ENCODE data around the gene TAOK3. TPM values are rescaled to one million over a fixed set of nuclear protein-coding genes. Genes with fewer than 3 reads are reported as not detected.

TAOK3 gene
- total RNA-seq, 4 donors from 2014 or later: 34.6 to 44.9 (median 39.6) TPM

DNA sequence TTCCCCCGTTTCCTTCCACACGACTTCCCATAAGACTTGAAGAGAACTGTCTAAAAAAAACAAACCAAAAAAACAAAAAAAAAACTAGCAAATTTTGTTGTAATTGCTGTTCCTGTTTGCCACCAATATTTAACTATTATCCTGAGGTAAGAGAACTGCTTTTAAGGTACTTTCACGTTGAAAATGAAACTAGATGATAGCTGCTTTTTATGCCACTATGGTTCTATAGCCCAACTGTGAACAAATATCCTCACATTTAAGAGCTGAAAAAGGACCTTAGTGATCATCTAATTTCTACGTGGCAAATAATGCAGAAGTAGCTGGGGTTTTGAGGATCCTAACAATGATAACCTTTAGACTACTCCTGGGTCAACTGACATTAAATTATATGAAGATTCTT, 98.6 kb downstream of the TAOK3 start:
- Histone ChIP-seq H3K9me3 (no peaks in the 10 kb centered on the region), H3K27me3 (no peaks in the 10 kb centered on the region), H3K27ac (replicated peaks in 1 of 4) (no peak overlapping the region), H3K36me3 (no peaks in the 10 kb centered on the region), H3K4me3 (no peak overlapping the region), H3K4me1 (no peaks in the 10 kb centered on the region)
- intact Hi-C loops (cut with DNase I): no loop called here
- TF ChIP-seq, protein P1, sequence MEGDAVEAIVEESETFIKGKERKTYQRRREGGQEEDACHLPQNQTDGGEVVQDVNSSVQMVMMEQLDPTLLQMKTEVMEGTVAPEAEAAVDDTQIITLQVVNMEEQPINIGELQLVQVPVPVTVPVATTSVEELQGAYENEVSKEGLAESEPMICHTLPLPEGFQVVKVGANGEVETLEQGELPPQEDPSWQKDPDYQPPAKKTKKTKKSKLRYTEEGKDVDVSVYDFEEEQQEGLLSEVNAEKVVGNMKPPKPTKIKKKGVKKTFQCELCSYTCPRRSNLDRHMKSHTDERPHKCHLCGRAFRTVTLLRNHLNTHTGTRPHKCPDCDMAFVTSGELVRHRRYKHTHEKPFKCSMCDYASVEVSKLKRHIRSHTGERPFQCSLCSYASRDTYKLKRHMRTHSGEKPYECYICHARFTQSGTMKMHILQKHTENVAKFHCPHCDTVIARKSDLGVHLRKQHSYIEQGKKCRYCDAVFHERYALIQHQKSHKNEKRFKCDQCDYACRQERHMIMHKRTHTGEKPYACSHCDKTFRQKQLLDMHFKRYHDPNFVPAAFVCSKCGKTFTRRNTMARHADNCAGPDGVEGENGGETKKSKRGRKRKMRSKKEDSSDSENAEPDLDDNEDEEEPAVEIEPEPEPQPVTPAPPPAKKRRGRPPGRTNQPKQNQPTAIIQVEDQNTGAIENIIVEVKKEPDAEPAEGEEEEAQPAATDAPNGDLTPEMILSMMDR (IDR thresholded peaks at IDR 0.05): no peak
- no peak for TF ChIP-seq POLR2A (IDR thresholded peaks at IDR 0.05; ENCODE audit: low read depth)
- no peak for TF ChIP-seq EP300 (IDR thresholded peaks at IDR 0.05)
- no peak for TF ChIP-seq POLR2AphosphoS5 (IDR thresholded peaks at IDR 0.05)
- 75% methylated on average over 4 of the region's 4 CpGs for WGBS
- no peak for DNase-seq (ENCODE audit: extremely low spot score)

DNA sequence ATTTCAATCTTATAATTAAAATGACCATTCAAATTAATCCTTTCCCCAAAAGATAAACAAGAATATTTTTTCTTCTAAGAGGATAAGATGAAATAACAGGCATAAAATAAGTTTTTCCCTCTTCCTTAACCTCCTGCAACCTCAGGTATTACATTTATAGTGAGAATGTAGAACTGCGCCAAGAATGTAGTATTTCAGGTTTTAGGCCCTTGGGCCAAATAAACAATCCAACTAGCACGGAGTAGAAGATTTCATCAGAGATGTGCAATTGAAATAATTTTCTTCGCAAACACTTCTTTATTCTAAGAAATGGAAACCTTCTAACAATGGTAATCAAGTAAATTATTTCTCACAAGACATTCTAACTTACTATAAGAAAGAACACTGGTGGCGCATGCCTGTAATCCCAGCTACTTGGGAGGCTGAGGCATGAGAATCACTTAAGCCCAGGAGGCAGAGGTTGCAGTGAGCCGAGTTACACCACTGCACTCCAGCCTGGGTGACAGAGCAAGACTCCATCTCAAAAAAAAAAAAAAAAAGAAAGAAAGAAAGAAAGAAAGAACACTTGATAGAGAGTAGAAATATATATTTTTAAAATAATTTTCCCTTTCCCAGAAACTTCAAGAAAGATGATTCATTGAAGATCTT, 100.8 kb downstream of the TAOK3 start:
- H3K27ac ChIP-seq (replicated peaks in 1 of 4): no peak overlapping the region
- 87% methylated on average over 5 of the region's 5 CpGs for WGBS
- TF ChIP-seq, protein P1 (IDR thresholded peaks at IDR 0.05): no peak
- TF ChIP-seq POLR2AphosphoS5 (IDR thresholded peaks at IDR 0.05) (no peak), POLR2A (IDR thresholded peaks at IDR 0.05; ENCODE audit: low read depth) (no peak)
- no peaks in the 10 kb centered on the region for H3K36me3 ChIP-seq
- no peak overlapping the region for H3K4me3 ChIP-seq
- no peaks in the 10 kb centered on the region for H3K9me3 ChIP-seq
- no peaks in the 10 kb centered on the region for H3K4me1 ChIP-seq
- DNase-seq (ENCODE audit: extremely low spot score): no peak
- intact Hi-C loops (cut with DNase I): no loop called here
- H3K27me3 ChIP-seq: no peaks in the 10 kb centered on the region

DNA sequence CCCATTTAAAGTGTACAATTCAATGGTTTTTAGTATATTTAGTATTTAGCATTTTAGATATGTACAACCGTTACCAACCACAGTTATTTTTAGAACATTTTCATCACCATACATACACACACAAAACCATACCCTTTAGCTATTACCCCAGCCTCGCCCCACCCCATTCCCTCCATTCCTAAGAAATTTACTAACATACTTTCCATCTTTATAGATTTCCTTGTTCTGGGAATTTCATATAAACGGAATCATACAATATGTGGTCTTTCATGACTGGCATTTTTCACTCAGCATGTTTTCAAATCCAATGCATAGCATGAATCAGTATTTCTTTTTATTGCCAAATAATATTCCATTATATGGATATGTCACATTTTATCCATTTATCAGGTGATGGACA, 101.5 kb downstream of the TAOK3 start:
- no peak for DNase-seq (ENCODE audit: extremely low spot score)
- Histone ChIP-seq H3K27ac (replicated peaks in 1 of 4) (no peak overlapping the region), H3K4me3 (no peak overlapping the region), H3K4me1 (no peaks in the 10 kb centered on the region), H3K9me3 (no peaks in the 10 kb centered on the region), H3K36me3 (no peaks in the 10 kb centered on the region), H3K27me3 (no peaks in the 10 kb centered on the region)
- intact Hi-C loops (cut with DNase I): no loop called here
- 94% methylated on average over 3 of the region's 3 CpGs for WGBS
- no peak for TF ChIP-seq EP300 (IDR thresholded peaks at IDR 0.05)
- TF ChIP-seq, protein P1 (IDR thresholded peaks at IDR 0.05): no peak
- TF ChIP-seq POLR2AphosphoS5 (IDR thresholded peaks at IDR 0.05): no peak
- no peak for TF ChIP-seq POLR2A (IDR thresholded peaks at IDR 0.05; ENCODE audit: low read depth)

DNA sequence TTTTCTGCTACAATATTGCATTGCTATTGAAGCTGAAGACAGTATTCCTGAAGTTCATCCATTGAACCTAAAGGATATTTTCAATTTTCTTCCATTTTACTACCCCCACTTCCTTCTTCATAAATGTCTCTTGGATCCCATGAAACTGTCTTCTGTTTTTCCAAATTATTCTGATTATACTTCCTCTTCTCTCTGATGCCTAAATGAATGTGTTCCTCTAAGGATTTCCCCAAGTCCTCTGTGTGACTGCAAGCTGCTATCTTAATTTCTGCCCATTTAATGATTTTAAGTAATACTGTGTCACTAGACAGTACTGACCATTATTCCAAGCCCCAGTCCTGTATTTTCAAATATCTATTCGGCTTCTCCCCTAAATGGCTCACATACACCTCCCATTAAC, 102.9 kb downstream of the TAOK3 start:
- WGBS: 92% methylated on average over 1 of the region's 1 CpG
- Histone ChIP-seq H3K9me3 (no peaks in the 10 kb centered on the region), H3K36me3 (peaks cover 0 to 8% (median 4%) of the 10 kb centered on the region in 4 donors), H3K27ac (replicated peaks in 1 of 4) (no peak overlapping the region), H3K4me3 (no peak overlapping the region), H3K4me1 (no peaks in the 10 kb centered on the region), H3K27me3 (no peaks in the 10 kb centered on the region)
- TF ChIP-seq POLR2A (IDR thresholded peaks at IDR 0.05; ENCODE audit: low read depth) (no peak), POLR2AphosphoS5 (IDR thresholded peaks at IDR 0.05) (no peak), EP300 (IDR thresholded peaks at IDR 0.05) (no peak)
- TF ChIP-seq, protein P1 (IDR thresholded peaks at IDR 0.05): no peak
- DNase-seq (ENCODE audit: extremely low spot score): no peak
- intact Hi-C loops (cut with DNase I): no loop called here

DNA sequence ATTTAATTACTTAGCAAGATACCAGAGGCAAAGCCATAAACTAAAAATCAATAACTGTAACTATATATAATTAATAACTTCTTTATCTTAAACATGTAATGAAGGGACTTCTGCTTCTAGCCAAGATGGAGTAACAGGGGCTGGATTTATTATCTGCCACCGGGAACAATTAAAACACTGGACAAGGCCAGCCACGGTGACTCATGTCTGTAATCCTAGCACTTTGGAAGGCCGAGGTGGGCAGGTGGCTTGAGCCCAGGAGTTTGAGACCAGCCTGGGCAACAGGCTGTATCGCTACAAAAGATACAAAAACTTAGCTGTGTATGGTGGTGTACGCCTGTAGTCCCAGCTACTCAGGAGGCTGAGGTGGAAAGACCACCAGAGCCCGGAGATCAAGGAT, 113.6 kb downstream of the TAOK3 start:
- DNase-seq (ENCODE audit: extremely low spot score): no peak
- WGBS: 91% methylated on average over 6 of the region's 6 CpGs
- intact Hi-C loops (cut with DNase I): no loop called here
- TF ChIP-seq POLR2AphosphoS5 (IDR thresholded peaks at IDR 0.05) (no peak), EP300 (IDR thresholded peaks at IDR 0.05) (no peak), POLR2A (IDR thresholded peaks at IDR 0.05; ENCODE audit: low read depth) (no peak)
- TF ChIP-seq, protein P1 (IDR thresholded peaks at IDR 0.05): no peak
- H3K9me3 ChIP-seq: no peaks in the 10 kb centered on the region
- no peak overlapping the region for H3K27ac ChIP-seq (replicated peaks in 1 of 4)
- no peak overlapping the region for H3K4me3 ChIP-seq
- no peaks in the 10 kb centered on the region for H3K4me1 ChIP-seq
- H3K36me3 ChIP-seq: peaks cover 0 to 26% (median 12%) of the 10 kb centered on the region in 4 donors
- H3K27me3 ChIP-seq: no peaks in the 10 kb centered on the region

Data from esophagus muscularis mucosa (tissue), 4 donors.